Psoas muscle (tissue), 8 donors: ENCODE data around the gene NFS1. TPM values are rescaled to one million over a fixed set of nuclear protein-coding genes. Genes with fewer than 3 reads are reported as not detected.

Experiments used
- ATAC-seq, 4 donors: fragments of 200-7000 bp; cut with Tn5 transposase; one replicate each; pipeline ENCODE4 v1.9.1; 2020; ENCODE audit warnings: moderate library complexity in 3 of 4, mild to moderate bottlenecking in 2 of 4
- DNase-seq, 2 donors: peaks; one replicate each; pipeline ENCODE4 v3.0.0-alpha.2; 2020
- H3K27ac ChIP-seq: fragments of 200-600 bp; one replicate; pipeline ENCODE4 v1.8.0; 2022
- H3K27me3 ChIP-seq, 3 donors: fragments of 200-600 bp in 1 of 3; one replicate each; pipeline versions ENCODE4 v1.6.1 to v1.8.0; 2013 to 2022; ENCODE audit warnings: low read length in 2 of 3, mild to moderate bottlenecking in 2 of 3, moderate library complexity in 1 of 3; ENCODE audit not compliant: insufficient read depth in 3 of 3
- H3K36me3 ChIP-seq, 2 donors: fragments of 200-600 bp in 1 of 2; one replicate each; pipeline versions ENCODE4 v1.6.1 to v1.8.0; 2013 to 2022; ENCODE audit warnings: low read depth in 1 of 2, mild to moderate bottlenecking in 1 of 2, moderate library complexity in 1 of 2; ENCODE audit not compliant: insufficient read depth in 1 of 2
- H3K4me1 ChIP-seq: fragments of 200-600 bp; one replicate; pipeline ENCODE4 v1.8.0; 2022
- H3K4me3 ChIP-seq: fragments of 200-600 bp; one replicate; pipeline ENCODE4 v1.8.0; 2022; ENCODE audit warnings: mild to moderate bottlenecking
- H3K9me3 ChIP-seq: fragments of 200-600 bp; one replicate; pipeline ENCODE4 v1.8.0; 2022
- WGBS, 3 donors: extraction: QIAGEN DNeasy Blood & Tissue Kit; methylation state at CpG; one replicate each; pipeline versions ENCODE4 v1.1.6 to v1.1.7; 2013; 5-methylcytosine and 5-hydroxymethylcytosine counted together
- intact Hi-C, 2 donors: fragments of 100-400 bp; cut with DNase I; formaldehyde crosslinking; loops; one replicate each; pipeline versions ENCODE4 v1.11.0 to v1.14.2; 2022
- polyA plus RNA-seq, 3 donors: library from polyadenylated mRNA; stranded (reverse); fragments of 200-250 nt; gene quantifications; one replicate each; pipeline ENCODE4 v1.2.3, GENCODE V29; 2013
- total RNA-seq, 4 donors: library from RNA; stranded (reverse); fragmentation: NEBNext Ultra II Directional in 2 of 4; extraction: Animal tissue kit (Norgen Biotek cat#: 25700) in 2 of 4; gene quantifications; one replicate each; pipeline versions ENCODE4 v1.2.1 to v1.2.4, GENCODE V29; 2021 to 2023
- TF ChIP-seq, protein P1 (sequence below): fragments of 200-600 bp; IDR thresholded peaks from one replicate; pipeline ENCODE4 v1.8.0; 2022; ENCODE audit warnings: antibody characterized with exemption
- donor health status: healthy with polysubstance abuse.
- donor health status: DM: no; HTN: no; CAD: no; lungs with moderate emphysema.
- donor health status: Bipolar disorder and iron deficiency.
- donor health status: healthy.
- donor health status: DM: yes; HTN: yes; CAD: no.
- donor health status: DM: no; HTN: no; CAD: no.
- donor health status: DM: no; HTN: no; CAD: no.
- donor health status: DM: yes; HTN: yes; CAD: no.

The NFS1 gene
- total and polyA plus RNA-seq, 7 donors, result 19.8 to 45.0 (median 35.2) TPM

DNA sequence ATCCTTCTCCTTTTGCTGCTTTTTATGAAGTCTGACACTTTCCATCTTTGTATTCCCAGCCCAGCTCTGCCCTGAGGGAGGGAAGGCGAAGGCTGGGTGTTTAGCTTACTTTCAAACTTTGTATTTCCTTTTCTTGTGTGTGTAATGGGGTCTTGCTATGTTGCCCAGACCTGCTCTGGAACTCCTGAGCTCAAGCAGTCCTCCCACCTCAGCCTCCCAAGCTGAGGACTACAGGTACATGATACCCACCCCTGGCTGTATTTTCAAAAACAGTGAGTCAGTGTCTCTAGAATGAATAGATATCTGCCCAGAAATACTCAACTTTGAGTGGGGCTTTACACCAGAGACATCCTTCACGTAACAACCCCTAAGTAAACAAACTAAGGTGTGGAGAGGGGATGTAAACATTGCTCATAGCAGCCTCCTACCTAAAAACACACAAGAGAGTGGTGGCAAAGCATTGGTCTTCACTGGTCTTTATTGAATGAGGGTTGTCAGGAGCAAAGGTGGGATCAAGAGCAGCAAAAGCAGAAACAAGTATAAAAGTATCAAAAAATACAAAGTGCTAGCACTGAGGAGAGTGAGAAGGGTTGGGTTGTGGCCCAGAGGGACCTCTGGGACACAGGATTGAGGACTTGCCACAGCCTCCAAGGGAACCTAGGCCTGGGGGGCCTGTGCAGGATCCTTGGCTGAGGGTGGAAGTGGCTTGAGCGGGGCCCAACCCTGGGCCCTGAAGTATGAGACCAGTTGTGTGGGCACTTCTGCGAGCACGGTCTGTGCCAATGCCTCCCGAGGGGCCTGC lies 73.4 kb downstream of the NFS1 start:
- Histone ChIP-seq H3K9me3 (no peaks in the 10 kb centered on the region), H3K27me3 (no peaks in the 10 kb centered on the region), H3K4me1 (no peaks in the 10 kb centered on the region), H3K36me3 (peaks cover 8 to 81% of the 10 kb centered on the region in 2 donors), H3K27ac (no peak overlapping the region), H3K4me3 (no peak overlapping the region)
- TF ChIP-seq, protein P1, sequence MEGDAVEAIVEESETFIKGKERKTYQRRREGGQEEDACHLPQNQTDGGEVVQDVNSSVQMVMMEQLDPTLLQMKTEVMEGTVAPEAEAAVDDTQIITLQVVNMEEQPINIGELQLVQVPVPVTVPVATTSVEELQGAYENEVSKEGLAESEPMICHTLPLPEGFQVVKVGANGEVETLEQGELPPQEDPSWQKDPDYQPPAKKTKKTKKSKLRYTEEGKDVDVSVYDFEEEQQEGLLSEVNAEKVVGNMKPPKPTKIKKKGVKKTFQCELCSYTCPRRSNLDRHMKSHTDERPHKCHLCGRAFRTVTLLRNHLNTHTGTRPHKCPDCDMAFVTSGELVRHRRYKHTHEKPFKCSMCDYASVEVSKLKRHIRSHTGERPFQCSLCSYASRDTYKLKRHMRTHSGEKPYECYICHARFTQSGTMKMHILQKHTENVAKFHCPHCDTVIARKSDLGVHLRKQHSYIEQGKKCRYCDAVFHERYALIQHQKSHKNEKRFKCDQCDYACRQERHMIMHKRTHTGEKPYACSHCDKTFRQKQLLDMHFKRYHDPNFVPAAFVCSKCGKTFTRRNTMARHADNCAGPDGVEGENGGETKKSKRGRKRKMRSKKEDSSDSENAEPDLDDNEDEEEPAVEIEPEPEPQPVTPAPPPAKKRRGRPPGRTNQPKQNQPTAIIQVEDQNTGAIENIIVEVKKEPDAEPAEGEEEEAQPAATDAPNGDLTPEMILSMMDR, result no peak
- DNase-seq, result no peak
- intact Hi-C loops, result no loop called here
- no peak for ATAC-seq
- 63 to 76% (median 68%) methylated on average over 5 to 6 of the region's 6 CpGs for WGBS, 3 donors

DNA sequence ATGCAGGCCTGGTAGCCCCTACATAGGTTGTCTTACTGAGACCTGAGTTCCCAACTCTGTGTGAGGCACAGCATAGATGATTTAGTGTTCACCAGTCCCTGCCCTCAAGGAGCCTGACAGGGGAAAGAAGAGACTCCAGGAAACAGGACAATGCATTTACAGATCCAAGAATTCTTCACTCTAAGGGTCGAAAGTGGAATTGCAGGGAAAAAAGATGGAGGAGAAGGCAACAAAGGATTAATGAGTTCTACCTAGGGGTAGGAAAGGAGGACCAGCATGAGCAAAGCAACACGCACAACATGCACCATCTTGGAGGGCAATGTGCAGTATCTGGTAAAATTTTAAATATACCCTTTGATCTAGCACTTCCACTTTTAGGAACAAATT lies 77.6 kb downstream of the NFS1 start:
- H3K4me3 ChIP-seq, result no peak overlapping the region
- 86 to 88% (median 86%) methylated on average over 2 of the region's 2 CpGs for WGBS, 3 donors
- H3K9me3 ChIP-seq, result no peaks in the 10 kb centered on the region
- peaks cover 14% of the 10 kb centered on the region for H3K4me1 ChIP-seq
- DNase-seq (no peak), ATAC-seq (no peak)
- no peak overlapping the region for H3K27ac ChIP-seq
- intact Hi-C loops, result no loop called here
- H3K27me3 ChIP-seq, result no peaks in the 10 kb centered on the region
- TF ChIP-seq, protein P1, result no peak
- H3K36me3 ChIP-seq, result peaks cover 8 to 39% of the 10 kb centered on the region in 2 donors

DNA sequence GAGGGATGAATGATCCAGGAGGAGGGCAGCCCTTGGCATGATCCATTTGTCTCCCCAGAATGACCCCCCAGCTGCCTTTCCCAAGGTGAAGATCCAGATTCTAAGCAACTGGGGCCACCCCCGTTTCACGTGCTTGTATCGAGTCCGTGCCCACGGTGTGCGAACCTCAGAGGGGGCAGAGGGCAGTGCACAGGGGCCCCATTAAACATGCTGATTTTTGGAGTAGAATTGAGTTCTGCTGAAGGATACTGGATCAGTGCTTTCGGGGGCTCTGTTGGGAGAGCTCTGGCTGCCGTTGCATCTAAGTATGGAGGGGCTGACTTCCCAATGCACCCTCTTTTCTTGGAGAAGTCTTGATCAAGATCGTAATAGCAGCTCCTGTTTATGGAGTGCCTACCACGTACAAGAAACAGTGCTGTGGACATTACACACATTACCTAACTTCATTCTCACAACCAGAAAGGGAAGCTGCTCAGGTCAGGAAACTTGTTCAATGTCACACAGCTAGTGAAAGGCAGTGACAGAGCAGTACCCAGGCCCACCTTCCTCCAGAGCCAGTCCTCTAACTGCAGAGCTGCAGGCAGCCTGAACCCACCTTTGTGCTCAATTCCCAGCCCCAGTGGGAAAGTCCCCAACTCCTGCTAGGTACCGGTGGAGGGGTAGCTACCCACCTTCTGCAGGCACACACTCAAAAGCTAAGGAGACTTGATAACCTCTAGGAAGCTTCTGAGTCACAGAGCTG lies 78.2 kb downstream of the NFS1 start:
- ATAC-seq (no peak), DNase-seq (no peak)
- no peak overlapping the region for H3K4me3 ChIP-seq
- no peaks in the 10 kb centered on the region for H3K27me3 ChIP-seq
- H3K36me3 ChIP-seq, result peaks cover 6 to 34% of the 10 kb centered on the region in 2 donors
- no peak overlapping the region for H3K27ac ChIP-seq
- H3K4me1 ChIP-seq, result peaks cover 14% of the 10 kb centered on the region
- no peaks in the 10 kb centered on the region for H3K9me3 ChIP-seq
- intact Hi-C loops, result no loop called here
- TF ChIP-seq, protein P1, result no peak
- 87 to 92% (median 92%) methylated on average over 11 of the region's 11 CpGs for WGBS, 3 donors

DNA sequence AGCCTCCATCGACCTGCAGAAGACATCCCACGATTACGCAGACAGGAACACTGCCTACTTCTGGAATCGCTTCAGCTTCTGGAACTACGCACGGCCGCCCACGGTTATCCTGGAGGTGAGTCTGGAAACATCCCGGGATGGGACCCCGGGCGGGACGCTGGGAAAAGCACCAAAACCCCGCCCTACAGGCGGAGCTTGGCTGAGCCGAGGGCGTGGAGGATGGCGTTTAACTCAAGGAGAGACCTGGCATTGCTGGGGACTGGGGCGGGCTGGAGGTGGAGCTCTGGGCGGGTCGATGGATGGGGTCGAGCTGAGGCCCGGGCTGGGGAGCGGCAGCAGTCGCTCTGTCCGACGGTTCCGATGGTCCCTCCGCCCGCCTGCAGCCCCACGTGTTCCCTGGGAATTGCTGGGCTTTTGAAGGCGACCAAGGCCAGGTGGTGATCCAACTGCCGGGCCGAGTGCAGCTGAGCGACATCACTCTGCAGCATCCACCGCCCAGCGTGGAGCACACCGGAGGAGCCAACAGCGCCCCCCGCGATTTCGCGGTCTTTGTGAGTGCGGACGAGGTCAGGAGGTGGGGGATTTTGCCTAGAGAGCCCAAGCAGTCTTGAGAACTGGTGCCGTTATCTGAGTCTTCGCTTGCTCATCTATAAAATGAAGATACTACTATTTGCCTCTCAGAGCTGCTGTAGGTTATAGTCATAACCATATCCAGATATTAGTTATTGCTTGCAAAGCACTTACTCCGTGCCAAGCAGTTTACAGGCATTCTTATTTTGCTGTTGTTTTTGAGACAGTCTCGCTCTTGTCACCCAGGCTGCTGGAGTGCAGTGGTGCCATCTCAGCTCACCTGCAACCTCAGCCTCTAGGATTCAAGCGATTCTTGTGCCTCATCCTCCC lies 79.7 kb downstream of the NFS1 start:
- H3K27ac ChIP-seq, result no peak overlapping the region
- H3K4me1 ChIP-seq, result peaks cover 14% of the 10 kb centered on the region
- no peaks in the 10 kb centered on the region for H3K9me3 ChIP-seq
- TF ChIP-seq, protein P1, result no peak
- 5 to 6% (median 5%) methylated on average over 47 to 49 of the region's 49 CpGs for WGBS, 3 donors
- DNase-seq (peak; percentile 78 to 80), ATAC-seq (peak in 1 of 4 donors; percentile 17)
- intact Hi-C loops, result loop anchor here (5.0 kb wide), 1 partner anchor 43 kb away; the partner anchor contains the start of genes CPNE1 (in 2 of the 2) and RBM12 (in 2 of the 2)
- H3K36me3 ChIP-seq, result peaks cover 0 to 18% of the 10 kb centered on the region in 2 donors
- H3K27me3 ChIP-seq, result no peaks in the 10 kb centered on the region
- peak overlapping the region; percentile 76 for H3K4me3 ChIP-seq
